GM18519 (cell line): Measurements from ENCODE around the gene PRR35.

Experiments used
- ATAC-seq: cut with Tn5 transposase; IDR thresholded peaks from one replicate; pipeline ENCODE4 v1.9.1; 2021; ENCODE audit warnings: mild to moderate bottlenecking, moderate library complexity; ENCODE audit not compliant: unreplicated experiment, low FRiP score

The PRR35 gene

DNA sequence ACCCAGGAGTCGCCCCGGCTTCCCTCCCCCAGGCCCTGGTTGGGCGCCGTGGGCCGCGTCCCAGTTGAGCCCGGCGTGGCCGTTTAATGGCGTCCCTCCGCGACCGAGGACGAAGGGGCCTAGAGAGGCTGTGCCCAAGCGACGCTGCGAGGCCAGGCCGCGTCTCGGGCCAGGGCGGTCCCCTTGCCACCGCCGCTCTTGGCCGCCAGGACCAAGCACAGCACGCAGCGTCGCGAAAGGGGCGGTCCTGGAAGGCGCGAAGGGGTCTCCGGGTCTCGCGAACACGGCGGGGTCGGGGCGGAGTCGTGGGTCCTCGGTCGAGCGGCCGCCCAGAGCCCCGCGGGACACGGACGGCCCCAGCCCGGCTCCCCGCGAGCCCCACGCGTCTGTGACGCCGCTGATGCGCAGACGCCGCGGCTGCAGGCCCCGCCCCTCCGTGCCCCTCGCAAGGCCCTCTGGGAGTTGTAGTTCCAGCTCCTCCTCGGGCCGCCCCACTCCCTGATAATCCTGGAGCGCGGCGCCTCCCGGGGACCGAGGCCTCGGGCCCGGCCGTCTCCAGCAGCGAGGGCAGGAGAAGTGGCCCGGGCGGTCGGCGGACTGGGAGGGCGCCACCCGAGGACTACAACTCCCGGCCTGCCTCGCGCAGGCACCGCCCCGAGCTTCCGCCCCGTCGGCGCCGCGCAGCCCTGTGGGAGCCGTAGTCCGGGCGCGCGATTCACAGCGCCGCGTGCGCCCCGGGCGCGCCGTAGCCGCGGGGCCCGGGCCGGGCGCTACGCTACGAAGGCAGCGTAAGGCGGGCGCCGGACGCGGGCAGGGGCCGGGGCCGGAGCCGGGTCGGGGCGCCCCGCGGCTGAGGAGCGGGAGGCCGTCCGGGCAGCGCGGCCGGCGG lies 32.9 kb upstream of the PRR35 start, which contains the start of gene CAPN15:
TSS of gene CAPN15 (plus strand) at position 698 of the 889 bp plus-strand sequence. CDS start 19,127 bp downstream, outside the sequence.
- peak; percentile 51 for ATAC-seq

DNA sequence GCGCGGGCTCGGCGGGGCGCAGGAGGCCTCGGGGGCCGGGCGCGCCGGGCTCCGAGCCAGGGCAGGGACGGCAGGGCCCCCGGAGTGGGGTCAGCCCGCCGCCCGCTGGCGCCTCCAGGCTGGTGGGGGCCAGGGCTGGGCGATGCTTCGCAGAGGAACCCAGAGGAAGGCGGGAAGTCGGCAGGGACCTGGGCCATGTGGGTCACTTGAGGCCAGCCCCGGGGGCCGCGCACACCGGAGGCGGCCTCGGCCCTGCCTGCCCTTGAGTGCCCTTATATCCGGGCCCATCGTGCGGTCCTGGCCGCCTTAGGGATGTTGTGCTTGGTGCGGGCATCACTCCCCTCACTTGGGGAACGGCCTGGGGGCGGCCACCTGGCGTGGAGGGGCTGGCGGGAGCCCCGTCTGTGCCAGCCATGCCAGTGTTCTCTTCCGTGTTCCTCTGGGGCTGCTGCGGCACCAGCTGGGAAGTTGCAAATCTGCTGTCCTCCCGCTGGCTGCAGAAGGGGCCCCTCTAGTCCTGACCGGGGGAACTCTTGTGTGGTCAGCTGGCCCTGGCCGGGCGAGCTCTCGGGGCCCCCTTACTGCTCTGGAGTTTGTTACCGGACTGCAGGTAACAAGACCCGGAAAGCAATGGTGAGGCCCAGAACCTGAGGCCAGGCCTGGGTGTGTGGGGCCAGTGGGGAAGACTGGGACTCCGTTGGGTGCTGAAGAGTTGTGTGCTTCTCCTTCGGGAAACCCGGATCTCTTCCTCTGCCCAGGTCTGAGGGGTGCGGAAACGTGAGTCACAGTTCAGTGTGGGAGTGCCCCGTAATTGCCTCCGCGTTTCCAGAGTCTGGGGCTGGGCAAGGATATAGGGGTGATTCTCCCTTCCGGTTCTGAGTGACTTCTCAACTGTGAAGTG lies 31.8 kb upstream of the PRR35 start:
- peak; percentile 3 for ATAC-seq

GRCh38 chr16:529012-529575 lies 31.1 kb upstream of the PRR35 start:
- no peak for ATAC-seq

DNA sequence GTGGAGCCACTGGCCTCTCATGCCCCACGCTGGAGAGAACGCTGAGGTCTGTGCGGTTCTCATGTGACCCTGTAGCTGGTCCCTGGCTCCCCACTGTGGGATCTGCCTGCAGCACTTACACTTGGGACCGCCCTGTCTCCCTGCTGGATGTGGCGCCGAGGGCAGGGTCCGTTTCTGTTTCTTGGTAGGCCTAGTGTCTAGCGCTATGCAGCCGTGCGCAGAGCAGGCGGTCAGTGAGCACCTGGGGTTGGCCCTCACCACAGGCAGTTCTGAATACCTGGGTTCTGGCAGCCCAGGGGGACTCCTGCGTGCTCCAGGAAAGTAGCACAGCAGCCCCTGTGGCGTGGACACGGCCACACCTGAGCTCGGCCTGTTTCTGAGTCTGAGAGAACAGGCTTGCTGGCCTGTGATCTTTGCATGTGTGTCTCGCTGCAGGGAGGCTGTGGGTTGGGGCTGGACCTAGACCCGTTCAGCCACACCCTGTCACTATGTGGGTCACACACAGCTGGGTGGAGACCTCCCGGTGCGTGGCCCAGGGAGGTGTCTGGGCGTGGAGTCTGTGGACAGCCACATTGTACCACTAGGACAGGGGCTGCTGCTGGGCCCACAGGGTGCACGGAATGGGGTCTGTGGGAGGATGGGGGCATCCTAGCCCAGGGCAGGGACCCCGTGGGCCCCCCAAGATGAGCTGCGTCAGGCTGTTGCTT lies 29.9 kb upstream of the PRR35 start:
- ATAC-seq: no peak

GRCh38 chr16:531494-532125 lies 28.6 kb upstream of the PRR35 start:
- no peak for ATAC-seq

DNA sequence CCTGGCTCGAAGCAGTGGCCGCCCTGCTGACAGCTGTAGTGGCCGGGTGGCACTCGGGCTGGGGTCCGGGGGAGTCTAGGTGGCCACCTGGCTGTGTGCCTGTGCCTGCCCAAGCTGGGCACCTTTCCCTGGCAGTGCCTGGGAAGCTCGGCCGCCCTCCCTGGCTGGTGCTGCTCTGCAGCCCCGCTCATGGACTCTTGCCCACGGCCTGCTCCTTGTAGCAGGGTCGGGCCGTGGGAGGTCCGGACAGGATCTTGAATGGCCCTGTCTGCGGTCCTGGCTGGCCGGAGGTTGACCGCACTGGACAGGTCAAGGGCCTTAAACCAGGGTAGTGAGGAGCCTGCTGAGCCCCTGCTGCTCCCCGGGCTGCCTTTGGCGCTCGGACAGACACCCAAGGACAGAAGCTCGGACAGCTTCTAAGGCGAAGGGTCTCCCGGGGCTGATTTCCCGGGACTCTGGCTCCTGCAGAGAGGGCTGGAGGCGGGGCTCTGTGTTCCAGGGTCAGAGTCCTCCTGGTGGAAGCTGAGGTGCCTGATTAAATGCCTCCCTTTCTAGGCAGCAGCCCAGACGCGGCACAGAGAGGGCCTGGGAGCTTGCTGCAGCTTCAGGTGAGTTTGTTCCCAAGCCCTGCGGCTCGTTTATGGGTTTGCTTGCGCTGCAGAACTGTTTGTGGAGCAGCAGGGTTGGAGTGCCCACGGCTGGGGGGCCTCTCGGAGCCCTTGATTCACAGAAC lies 26.6 kb upstream of the PRR35 start:
- no peak for ATAC-seq

- ATAC-seq: no peak
Measured at GRCh38 chr16:534135-534534, 26.1 kb upstream of the PRR35 start.

- no peak for ATAC-seq
Measured at GRCh38 chr16:534856-535445, 25.2 kb upstream of the PRR35 start.

- no peak for ATAC-seq
Measured at GRCh38 chr16:535446-536405, 24.5 kb upstream of the PRR35 start.

- no peak for ATAC-seq
Measured at GRCh38 chr16:536746-537145, 23.4 kb upstream of the PRR35 start.

DNA sequence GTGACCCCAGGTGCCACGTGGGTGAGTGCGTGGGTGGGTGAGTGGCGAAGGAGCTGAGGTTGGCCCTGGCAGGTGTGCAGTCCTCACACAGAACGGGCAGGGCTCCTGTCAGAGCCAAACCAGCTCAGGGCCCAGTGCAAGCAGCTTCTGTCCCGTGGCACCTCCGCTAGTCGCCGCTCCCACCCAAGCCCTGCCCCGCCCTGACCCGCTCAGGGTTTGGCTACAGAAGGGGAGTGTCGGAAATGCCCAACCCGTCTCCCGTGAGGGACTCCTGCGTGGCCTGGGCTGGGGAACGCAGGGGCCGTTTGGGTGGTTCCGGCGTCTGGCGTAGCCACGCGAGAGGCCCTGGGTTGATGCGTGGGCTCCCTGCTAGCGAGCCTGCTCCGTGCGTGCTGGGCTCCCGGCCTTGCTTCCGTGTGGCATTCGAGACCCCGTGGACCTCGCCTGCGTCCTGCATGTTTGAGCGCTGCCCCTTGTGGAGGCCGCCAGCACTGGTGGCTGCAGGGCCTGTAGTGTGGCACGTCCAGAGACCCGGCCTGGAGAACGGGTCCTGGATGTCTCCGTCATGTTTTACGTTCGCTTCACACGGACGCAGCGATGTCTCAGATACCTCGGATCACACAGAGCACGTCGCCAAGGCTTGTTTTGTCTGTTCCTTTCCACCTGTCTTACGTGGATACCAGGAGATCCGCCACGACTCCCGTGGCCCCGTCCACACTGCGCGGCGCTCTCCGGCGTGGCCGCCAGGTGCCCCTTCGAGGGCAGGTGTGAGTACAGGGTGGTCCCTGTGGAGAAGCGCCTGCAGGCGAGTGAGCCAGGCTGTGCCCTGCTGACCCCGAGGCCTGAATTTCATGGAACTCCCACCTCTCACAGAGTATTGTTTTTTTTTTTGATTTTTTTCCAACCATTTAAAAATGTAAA lies 22.5 kb upstream of the PRR35 start:
- ATAC-seq: no peak

- no peak for ATAC-seq
Measured at GRCh38 chr16:539901-540530, 20.2 kb upstream of the PRR35 start.

DNA sequence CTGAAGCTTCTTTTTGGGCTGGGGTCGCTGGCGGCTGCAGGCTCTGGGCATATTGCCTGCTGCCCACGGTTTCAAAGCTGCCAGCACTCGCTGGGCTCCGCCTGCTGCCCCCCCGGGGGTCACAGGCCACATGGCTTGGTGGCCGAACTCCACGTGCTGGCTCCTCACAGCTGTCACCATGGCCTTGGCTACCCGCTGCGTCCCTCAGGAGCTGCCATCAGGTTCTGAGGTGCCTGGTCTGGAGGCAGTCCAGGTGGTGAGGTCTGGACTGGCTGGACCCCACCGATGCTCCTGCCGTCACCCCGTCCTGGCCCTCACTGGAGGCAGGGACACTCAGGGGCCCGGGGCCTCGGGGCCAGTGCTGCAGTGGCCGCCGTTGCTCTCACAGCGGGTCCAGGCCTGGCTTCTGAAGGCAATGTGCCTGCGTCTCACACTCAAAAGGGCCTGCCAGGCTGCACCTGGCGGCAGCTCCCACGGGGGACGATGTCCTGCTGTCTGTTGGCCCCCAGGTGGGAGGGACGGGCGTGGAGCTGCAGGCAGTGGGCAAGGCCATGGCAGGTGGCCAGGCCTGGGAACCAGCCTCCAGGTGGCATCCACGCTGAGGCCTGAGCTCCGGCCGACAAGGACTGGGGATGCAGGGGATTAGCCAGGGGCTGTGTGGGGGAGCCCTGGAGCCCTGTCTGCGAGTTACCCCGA lies 19.4 kb upstream of the PRR35 start:
- ATAC-seq: no peak

DNA sequence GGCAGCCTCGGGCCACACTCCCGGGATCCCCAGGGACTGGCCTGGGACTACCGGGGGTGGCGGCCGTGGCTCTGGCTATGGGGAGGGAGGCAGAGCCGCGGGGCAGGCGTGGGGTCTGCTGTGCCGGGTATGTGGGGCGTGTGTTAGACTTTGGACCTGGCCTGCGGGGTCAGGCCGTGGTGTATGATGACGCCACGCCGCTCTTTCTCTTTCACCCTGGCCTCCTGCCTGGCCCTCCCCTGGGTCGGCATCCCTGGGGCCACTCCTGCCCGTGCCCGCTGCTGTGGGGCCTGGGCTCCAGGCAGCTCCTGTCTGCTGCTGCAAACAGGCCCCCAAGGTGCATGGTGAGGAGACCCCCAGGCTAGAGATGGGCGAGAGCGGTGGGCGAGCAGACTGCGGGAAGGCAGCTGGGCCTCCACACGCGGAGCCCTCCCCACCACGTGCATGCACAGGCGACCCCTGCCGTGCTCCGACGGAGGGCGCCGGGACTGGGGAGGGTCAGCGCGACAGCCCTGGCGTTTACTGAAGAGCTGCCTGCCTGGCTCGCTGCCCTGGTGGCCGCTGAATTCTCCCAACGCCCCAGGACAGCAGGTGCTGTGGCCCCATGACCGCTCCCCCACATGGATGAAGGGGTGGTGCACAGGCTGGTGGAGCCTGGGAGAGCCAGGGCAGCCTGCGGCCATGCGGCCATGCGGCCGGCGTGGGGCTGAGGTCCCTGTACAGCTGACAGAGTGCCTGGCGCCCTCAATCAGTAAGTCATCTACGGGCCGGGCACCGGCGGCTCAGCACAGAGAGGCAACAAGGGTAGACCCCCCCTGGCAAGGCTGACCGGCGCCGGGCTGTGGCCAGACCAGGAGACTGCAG lies 16.7 kb upstream of the PRR35 start:
- no peak for ATAC-seq

DNA sequence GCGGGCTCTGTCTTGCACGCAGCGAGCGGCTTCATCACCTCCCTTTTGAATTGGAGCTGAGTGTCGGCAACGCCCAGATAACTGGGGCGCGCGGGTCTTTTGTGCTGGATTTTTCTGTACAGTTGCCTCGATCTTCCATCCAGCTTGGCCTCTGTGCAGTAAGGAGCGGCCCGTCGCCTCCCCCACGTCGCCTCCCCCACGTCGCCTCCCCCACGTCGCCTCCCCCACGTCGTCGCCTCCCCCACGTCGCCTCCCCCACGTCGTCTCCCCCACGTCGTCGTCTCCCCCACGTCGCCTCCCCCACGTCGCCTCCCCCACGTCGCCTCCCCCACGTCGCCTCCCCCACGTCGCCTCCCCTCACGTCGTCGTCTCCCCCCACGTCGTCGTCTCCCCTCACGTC lies 15.7 kb upstream of the PRR35 start:
- no peak for ATAC-seq
